Kidney (tissue), 14 donors: ENCODE results near the gene MED17. TPM values are rescaled to one million over a fixed set of nuclear protein-coding genes. Genes with fewer than 3 reads are reported as not detected.

ENCODE experiments used
- DNase-seq, 5 donors: peaks; one replicate each; pipeline ENCODE4 v3.0.0-alpha.2; 2013 to 2020
- FAIRE-seq: peaks from 2 replicates; lab custom pipeline; 2012; peaks lifted over from hg19 to GRCh38; lab: Jason Lieb, UNC
- H3K27ac ChIP-seq, 2 donors: one replicate each; pipeline ENCODE4 v1.7.0; 2013; ENCODE audit warnings: low read depth in 2 of 2, low read length in 2 of 2, inconsistent platforms in 1 of 2
- H3K27me3 ChIP-seq: one replicate; pipeline ENCODE4 v1.7.1; 2013; ENCODE audit warnings: low read length, inconsistent platforms; ENCODE audit not compliant: control insufficient read depth, insufficient read depth
- H3K36me3 ChIP-seq, 3 donors: one replicate each; pipeline versions ENCODE4 v1.7.0 to v1.7.1; 2013; ENCODE audit warnings: low read length in 3 of 3, control low read depth in 1 of 3, inconsistent platforms in 1 of 3; ENCODE audit not compliant: insufficient read depth in 3 of 3, control insufficient read depth in 2 of 3
- H3K4me1 ChIP-seq, 3 donors: one replicate each; pipeline versions ENCODE4 v1.7.0 to v1.7.1; 2013; ENCODE audit warnings: low read length in 3 of 3, inconsistent platforms in 1 of 3, low read depth in 1 of 3; ENCODE audit not compliant: control insufficient read depth in 2 of 3, insufficient read depth in 2 of 3
- H3K4me3 ChIP-seq, 3 donors: one replicate each; pipeline versions ENCODE4 v1.7.0 to v1.8.1; 2013; ENCODE audit warnings: low read length in 3 of 3, control low read depth in 1 of 3, inconsistent platforms in 1 of 3
- H3K9ac ChIP-seq, 3 donors: one replicate each; pipeline versions ENCODE4 v1.7.0 to v1.7.1; 2013; ENCODE audit warnings: low read length in 3 of 3, control low read depth in 1 of 3, inconsistent platforms in 1 of 3
- H3K9me3 ChIP-seq, 3 donors: one replicate each; pipeline versions ENCODE4 v1.7.0 to v1.7.1; 2013; ENCODE audit warnings: low read length in 3 of 3, control low read depth in 1 of 3, inconsistent platforms in 1 of 3; ENCODE audit not compliant: control insufficient read depth in 2 of 3, insufficient read depth in 1 of 3
- CTCF ChIP-seq: IDR thresholded peaks from 3 replicates; pipeline ENCODE4 v1.5.1; 2012; ENCODE audit warnings: mild to moderate bottlenecking, moderate library complexity, borderline replicate concordance; ENCODE audit not compliant: insufficient read depth; ENCODE audit errors: extremely low read depth
- intact Hi-C: fragments of 100-400 bp; cut with DNase I; formaldehyde crosslinking; loops from one replicate; pipeline ENCODE4 v1.11.1; 2022
- polyA plus RNA-seq: library from polyadenylated mRNA; stranded (reverse); fragments of 350-450 nt; fragmentation: Illumina TruSeq; extraction: RNeasy Lipid Tissue Mini Kit (QIAGEN cat#74804); gene quantifications from one replicate; pipeline ENCODE4 v1.2.3, GENCODE V29; 2014; ENCODE audit warnings: low read depth, low replicate concordance; ENCODE audit not compliant: insufficient read depth
- total RNA-seq: library from RNA; stranded (reverse); fragmentation: NEBNext Ultra II Directional; extraction: Animal tissue kit (Norgen Biotek cat#: 25700); gene quantifications from one replicate; pipeline ENCODE4 v1.2.1, GENCODE V29; 2021
- donor health status: control.
- donor health status: control.
- donor health status: control.
- donor health status: control.
- donor health status: control.
- donor health status: DM: yes; HTN: yes; CAD: no.
- donor health status: Normal renal cell carcinoma (clear cell type).

The MED17 gene
- total and polyA plus RNA-seq, 2 donors from 2014 or later: 11.7 to 35.4 TPM

GRCh38 chr11:93738647-93739081 is 45.4 kb upstream of the MED17 start:
- H3K4me1 ChIP-seq: peaks cover 0 to 14% (median 12%) of the 10 kb centered on the region in 3 donors
- no peak overlapping the region for H3K27ac ChIP-seq
- peak overlapping the region; percentile 9 to 80 (median 21) for H3K4me3 ChIP-seq
- intact Hi-C loops: loop anchor here (10.0 kb wide), 1 partner anchor 56 kb away; no protein-coding TSS in a partner anchor
- no peaks in the 10 kb centered on the region for H3K9me3 ChIP-seq
- TF ChIP-seq CTCF: no peak
- DNase-seq (no peak), FAIRE-seq (no peak)
- H3K27me3 ChIP-seq: no peaks in the 10 kb centered on the region
- peaks cover 6 to 45% (median 28%) of the 10 kb centered on the region in 3 donors for H3K36me3 ChIP-seq
- H3K9ac ChIP-seq: no peak overlapping the region

- peaks cover 0 to 20% (median 13%) of the 10 kb centered on the region in 3 donors for H3K4me1 ChIP-seq
- peak in 4 of 5 donors; percentile 23 to 51 (median 43) for DNase-seq
- no peak overlapping the region for H3K27ac ChIP-seq
Measured at GRCh38 chr11:93740031-93740729, 43.9 kb upstream of the MED17 start.

GRCh38 chr11:93740730-93741093 is 43.4 kb upstream of the MED17 start:
- peak; percentile 56 to 85 (median 71) for DNase-seq
- intact Hi-C loops: no loop called here
- Histone ChIP-seq H3K4me1 (peaks cover 0 to 20% (median 13%) of the 10 kb centered on the region in 3 donors), H3K27ac (peak overlapping the region; percentile 92 to 96), H3K4me3 (peak overlapping the region; percentile 80 to 100 (median 95)), H3K27me3 (no peaks in the 10 kb centered on the region), H3K9me3 (no peaks in the 10 kb centered on the region), H3K36me3 (peaks cover 2 to 25% (median 15%) of the 10 kb centered on the region in 3 donors), H3K9ac (peak overlapping the region; percentile 91 to 100 (median 95))
- FAIRE-seq: no peak
- peak; percentile 1 for TF ChIP-seq CTCF

More at GRCh38 chr11:93740031-93740729, 43.9 kb upstream of the MED17 start:
- TF ChIP-seq CTCF: no peak
- peak overlapping the region; percentile 80 to 100 (median 95) for H3K4me3 ChIP-seq
- H3K36me3 ChIP-seq: peaks cover 5 to 31% (median 20%) of the 10 kb centered on the region in 3 donors
- peak overlapping the region; percentile 91 to 100 (median 95) for H3K9ac ChIP-seq
- no peaks in the 10 kb centered on the region for H3K9me3 ChIP-seq
- H3K27me3 ChIP-seq: no peaks in the 10 kb centered on the region
- intact Hi-C loops: no loop called here
- no peak for FAIRE-seq
